K562 (cell line): ENCODE results near the gene RANBP6. TPM values are rescaled to one million over a fixed set of nuclear protein-coding genes. Genes with fewer than 3 reads are reported as not detected.

Experiments
- ATAC-seq: fragments of 200-7000 bp; cut with Tn5 transposase; 3 replicates; pipeline ENCODE4 v1.9.1; 2020; ENCODE audit warnings: moderate library complexity
- BruUV-seq: library from RNA; stranded (reverse); fragments of 400-500 nt; replicated peaks from 2 replicates; lab custom pipeline; 2021; lab: Mats Ljungman, UMichigan
- CTCF ChIA-PET: fragments of 300-600 bp; formaldehyde crosslinking; extraction: SDS; loops from one replicate; lab custom pipeline; 2021; ENCODE audit warnings: low intra/inter-chr PET ratio; lab: Yijun Ruan, JAX
- POLR2A ChIA-PET: fragments of 300-600, 350-650 bp; sonication (Branson Sonifier 250); formaldehyde crosslinking; extraction: SDS; loops from one replicate; lab custom pipeline; 2021; ENCODE audit warnings: antibody characterized with exemption, inconsistent platforms; lab: Yijun Ruan, JAX
- DNase-seq, 4 experiments: peaks; one replicate each; pipeline versions ENCODE4 v3.0.0 to v3.0.0-alpha.2; 2011 to 2018; ENCODE audit warnings: low spot score in 3 of 4, mixed read lengths in 3 of 4; ENCODE audit errors: extremely low read depth in 1 of 4
- FAIRE-seq: peaks from 2 replicates; lab custom pipeline; 2011; peaks lifted over from hg19 to GRCh38; lab: Jason Lieb, UNC
- H2AFZ ChIP-seq: 2 replicates; pipeline ENCODE4 v1.6.0; 2011; ENCODE audit warnings: low read depth, low read length, control low read depth, inconsistent platforms
- H3K27ac ChIP-seq: fragments of 200-600 bp; 3 replicates; pipeline ENCODE4 v1.8.0; 2011; ENCODE audit warnings: low read depth, mild to moderate bottlenecking, control low read depth, inconsistent platforms, low read length, moderate library complexity, mixed read lengths; ENCODE audit errors: extremely low read depth
- H3K27me3 ChIP-seq, 2 experiments: fragments of 300-600 bp in 1 of 2; 2 replicates in 1 of 2; 3 replicates in 1 of 2; pipeline versions ENCODE4 v1.6.0 to v1.8.0; 2011; ENCODE audit warnings: inconsistent platforms in 2 of 2, low read length in 2 of 2, mild to moderate bottlenecking in 1 of 2, mixed read lengths in 1 of 2, moderate library complexity in 1 of 2; ENCODE audit not compliant: control insufficient read depth in 2 of 2, insufficient read depth in 2 of 2
- H3K36me3 ChIP-seq: fragments of 300-600 bp; 3 replicates; pipeline ENCODE4 v1.8.0; 2011; ENCODE audit warnings: mild to moderate bottlenecking, low read length, inconsistent platforms; ENCODE audit not compliant: control insufficient read depth, insufficient read depth
- H3K4me1 ChIP-seq, 2 experiments: fragments of 200-600 bp in 1 of 2; replicated peaks in 1 of 2; 2 replicates in 1 of 2; 3 replicates in 1 of 2; pipeline versions ENCODE4 v1.5.1 to v1.8.0; 2011; ENCODE audit warnings: inconsistent platforms in 2 of 2, low read length in 2 of 2, mild to moderate bottlenecking in 1 of 2, mixed read lengths in 1 of 2, moderate library complexity in 1 of 2; ENCODE audit not compliant: control insufficient read depth in 2 of 2, insufficient read depth in 2 of 2
- H3K4me2 ChIP-seq: 2 replicates; pipeline ENCODE4 v1.6.1; 2011; ENCODE audit warnings: low read length, control low read depth, inconsistent platforms, mixed read lengths; ENCODE audit not compliant: insufficient read depth
- H3K4me3 ChIP-seq: fragments of 200-600 bp; sonication (generic), shearing (Covaris generic); 2 replicates; pipeline ENCODE4 v1.5.1; 2016; ENCODE audit warnings: control low read depth, inconsistent platforms
- H3K79me2 ChIP-seq: fragments of 200-600 bp; 3 replicates; pipeline ENCODE4 v1.8.0; 2011; ENCODE audit warnings: low read length, inconsistent platforms; ENCODE audit not compliant: control insufficient read depth, insufficient read depth
- H3K9ac ChIP-seq, 2 experiments: 2 replicates each; pipeline versions ENCODE4 v1.6.0 to v1.6.1; 2011; ENCODE audit warnings: low read depth in 2 of 2, low read length in 2 of 2, control low read depth in 1 of 2, inconsistent platforms in 1 of 2, mild to moderate bottlenecking in 1 of 2, mixed read lengths in 1 of 2; ENCODE audit not compliant: insufficient read depth in 1 of 2
- H3K9me1 ChIP-seq: one replicate; pipeline ENCODE4 v1.6.0; 2011; ENCODE audit warnings: inconsistent platforms, mild to moderate bottlenecking, low read length, moderate library complexity; ENCODE audit not compliant: control insufficient read depth, insufficient read depth
- H3K9me3 ChIP-seq: replicated peaks from 2 replicates; pipeline ENCODE4 v1.5.1; 2011; ENCODE audit warnings: low read depth, low read length, inconsistent platforms; ENCODE audit not compliant: control insufficient read depth, insufficient read depth
- H4K20me1 ChIP-seq: replicated peaks from 2 replicates; pipeline ENCODE4 v1.6.1; 2011; ENCODE audit warnings: low read length, inconsistent platforms, mixed read lengths; ENCODE audit not compliant: control insufficient read depth, insufficient read depth
- ELF4 ChIP-seq: fragments of 450-650 bp; formaldehyde crosslinking; IDR thresholded peaks from 2 replicates; pipeline ENCODE4 v1.4.0; 2022; ENCODE audit warnings: missing genetic modification characterization
- ELK3 ChIP-seq: fragments of 450-650 bp; formaldehyde crosslinking; IDR thresholded peaks from 2 replicates; pipeline ENCODE4 v1.4.0; 2020; ENCODE audit warnings: mild to moderate bottlenecking
- FOXA3 ChIP-seq, 2 experiments: fragments of 450-650 bp in 1 of 2; sonication (generic) in 1 of 2; formaldehyde crosslinking; IDR thresholded peaks in 1 of 2; conservative IDR thresholded peaks in 1 of 2; 2 replicates each; pipeline versions ENCODE4 v1.4.0 to v1.8.0; 2020 to 2022; ENCODE audit warnings: mild to moderate bottlenecking in 2 of 2, missing genetic modification reagents in 1 of 2
- HNRNPUL1 ChIP-seq: fragments of 200-400 bp; formaldehyde crosslinking; IDR thresholded peaks from 2 replicates; pipeline ENCODE4 v1.6.1; 2017; ENCODE audit warnings: low read length
- RB1 ChIP-seq: fragments of 450-650 bp; IDR thresholded peaks from 2 replicates; pipeline ENCODE4 v1.6.1; 2017; ENCODE audit warnings: low read depth, mild to moderate bottlenecking
- ZFP1 ChIP-seq: fragments of 450-650 bp; formaldehyde crosslinking; IDR thresholded peaks from 2 replicates; pipeline ENCODE4 v1.4.0; 2020; ENCODE audit warnings: mild to moderate bottlenecking, mixed read lengths
- ZNF212 ChIP-seq: fragments of 450-650 bp; formaldehyde crosslinking; IDR thresholded peaks from 2 replicates; pipeline ENCODE4 v1.4.0; 2020; ENCODE audit warnings: mild to moderate bottlenecking
- WGBS: fragments of 100-300 bp; shearing (Covaris generic); methylation state at CpG from one replicate; pipeline ENCODE4 v1.1.6; 2016; ENCODE audit warnings: low coverage, mixed read lengths; ENCODE audit not compliant: insufficient coverage; ENCODE audit errors: missing lambda C conversion rate; 5-methylcytosine and 5-hydroxymethylcytosine counted together
- in situ Hi-C: fragments of 300-500 bp; cut with MboI; formaldehyde crosslinking; loops from 4 replicates; pipeline ENCODE4 v1.15.0; 2018; ENCODE audit warnings: inconsistent platforms, mixed read lengths
- intact Hi-C: fragments of 100-400 bp; cut with micrococcal nuclease; formaldehyde crosslinking; loops from 2 replicates; pipeline ENCODE4 v1.14.2; 2022
- polyA plus RNA-seq, 8 experiments: library from polyadenylated mRNA; depleted of rRNA in 4 of 8; stranded (reverse) in 5 of 8; unstranded in 3 of 8; fragments of >200 nt; fragmentation: Nextera tagmentation in 2 of 8; fragmentation: Illumina TruSeq in 1 of 8; extraction: Ambion mirVana in 2 of 8; extraction: Trizol in 1 of 8; gene quantifications; 2 replicates each; pipeline versions ENCODE4 v1.2.1 to v1.2.3, GENCODE V29; 2011 to 2014; ENCODE audit warnings: inconsistent platforms in 1 of 8, missing spikeins in 1 of 8
- total RNA-seq, 7 experiments: library from RNA; depleted of rRNA in 6 of 7; stranded (reverse); fragments of >200 nt in 6 of 7; fragmentation: Illumina TruSeq in 2 of 7; extraction: Trizol in 2 of 7; gene quantifications; 2 replicates each; pipeline versions ENCODE4 v1.2.1 to v1.2.3, GENCODE V29; 2011 to 2021; ENCODE audit warnings: low replicate concordance in 1 of 7

Gene RANBP6
- total and polyA plus RNA-seq, 9 of the 15 experiments (the other 6 are each of a cell fraction or from before 2014, with no cell fraction given): 10.4 to 19.9 (median 11.5) TPM

- 81% methylated on average over 2 of the region's 2 CpGs for WGBS
- intact Hi-C loops (no loop called here), in situ Hi-C loops (no loop called here)
- BruUV-seq: no TSS peak
- Histone ChIP-seq H4K20me1 (no peaks in the 10 kb centered on the region), H3K4me3 (no peak overlapping the region), H3K9ac (no peak overlapping the region)
- no peak for FAIRE-seq
- no peak for DNase-seq
- CTCF ChIA-PET: no interaction called here
- TF ChIP-seq ZNF212 (CRISPR knock-in tag) (no peak), FOXA3 (CRISPR knock-in tag; conservative IDR thresholded peaks at IDR 0.05 in 1 of 2, IDR thresholded peaks at IDR 0.05 in 1 of 2) (no peak), ELF4 (no peak), RB1 (no peak), ELK3 (CRISPR knock-in tag) (no peak), HNRNPUL1 (no peak), ZFP1 (CRISPR knock-in tag) (no peak)
- TF ChIP-seq, all 486 proteins: peak for 0
- no peaks in the 10 kb centered on the region for H3K4me1 ChIP-seq
- no peaks in the 10 kb centered on the region for H3K36me3 ChIP-seq
- no peaks in the 10 kb centered on the region for H3K9me3 ChIP-seq
- POLR2A ChIA-PET: no interaction called here
- ATAC-seq: no peak
- no peaks in the 10 kb centered on the region for H3K9me1 ChIP-seq
- no peak overlapping the region for H3K27ac ChIP-seq
- no peak overlapping the region for H3K4me2 ChIP-seq
- no peaks in the 10 kb centered on the region for H3K27me3 ChIP-seq
- H2AFZ ChIP-seq: no peak overlapping the region
- no peaks in the 10 kb centered on the region for H3K79me2 ChIP-seq
These were observed 32.4 kb downstream of the RANBP6 start for GRCh38 chr9:5983042-5983441.
